K562 (cell line): ENCODE results near the gene UNKL. TPM values are rescaled to one million over a fixed set of nuclear protein-coding genes. Genes with fewer than 3 reads are reported as not detected.

Source experiments
- ATAC-seq: fragments of 200-7000 bp; cut with Tn5 transposase; 3 replicates; pipeline ENCODE4 v1.9.1; 2020; ENCODE audit warnings: moderate library complexity
- BruUV-seq: library from RNA; stranded (reverse); fragments of 400-500 nt; replicated peaks from 2 replicates; lab custom pipeline; 2021; lab: Mats Ljungman, UMichigan
- CTCF ChIA-PET: fragments of 300-600 bp; formaldehyde crosslinking; extraction: SDS; loops from one replicate; lab custom pipeline; 2021; ENCODE audit warnings: low intra/inter-chr PET ratio; lab: Yijun Ruan, JAX
- POLR2A ChIA-PET: fragments of 300-600, 350-650 bp; sonication (Branson Sonifier 250); formaldehyde crosslinking; extraction: SDS; loops from one replicate; lab custom pipeline; 2021; ENCODE audit warnings: antibody characterized with exemption, inconsistent platforms; lab: Yijun Ruan, JAX
- DNase-seq, 4 experiments: peaks; one replicate each; pipeline versions ENCODE4 v3.0.0 to v3.0.0-alpha.2; 2011 to 2018; ENCODE audit warnings: low spot score in 3 of 4, mixed read lengths in 3 of 4; ENCODE audit errors: extremely low read depth in 1 of 4
- FAIRE-seq: peaks from 2 replicates; lab custom pipeline; 2011; peaks lifted over from hg19 to GRCh38; lab: Jason Lieb, UNC
- H2AFZ ChIP-seq: 2 replicates; pipeline ENCODE4 v1.6.0; 2011; ENCODE audit warnings: low read depth, low read length, control low read depth, inconsistent platforms
- H3K27ac ChIP-seq: fragments of 200-600 bp; 3 replicates; pipeline ENCODE4 v1.8.0; 2011; ENCODE audit warnings: low read depth, mild to moderate bottlenecking, control low read depth, inconsistent platforms, low read length, moderate library complexity, mixed read lengths; ENCODE audit errors: extremely low read depth
- H3K27me3 ChIP-seq, 2 experiments: fragments of 300-600 bp in 1 of 2; 2 replicates in 1 of 2; 3 replicates in 1 of 2; pipeline versions ENCODE4 v1.6.0 to v1.8.0; 2011; ENCODE audit warnings: inconsistent platforms in 2 of 2, low read length in 2 of 2, mild to moderate bottlenecking in 1 of 2, mixed read lengths in 1 of 2, moderate library complexity in 1 of 2; ENCODE audit not compliant: control insufficient read depth in 2 of 2, insufficient read depth in 2 of 2
- H3K36me3 ChIP-seq: fragments of 300-600 bp; 3 replicates; pipeline ENCODE4 v1.8.0; 2011; ENCODE audit warnings: mild to moderate bottlenecking, low read length, inconsistent platforms; ENCODE audit not compliant: control insufficient read depth, insufficient read depth
- H3K4me1 ChIP-seq, 2 experiments: fragments of 200-600 bp in 1 of 2; replicated peaks in 1 of 2; 2 replicates in 1 of 2; 3 replicates in 1 of 2; pipeline versions ENCODE4 v1.5.1 to v1.8.0; 2011; ENCODE audit warnings: inconsistent platforms in 2 of 2, low read length in 2 of 2, mild to moderate bottlenecking in 1 of 2, mixed read lengths in 1 of 2, moderate library complexity in 1 of 2; ENCODE audit not compliant: control insufficient read depth in 2 of 2, insufficient read depth in 2 of 2
- H3K4me2 ChIP-seq: 2 replicates; pipeline ENCODE4 v1.6.1; 2011; ENCODE audit warnings: low read length, control low read depth, inconsistent platforms, mixed read lengths; ENCODE audit not compliant: insufficient read depth
- H3K4me3 ChIP-seq: fragments of 200-600 bp; sonication (generic), shearing (Covaris generic); 2 replicates; pipeline ENCODE4 v1.5.1; 2016; ENCODE audit warnings: control low read depth, inconsistent platforms
- H3K79me2 ChIP-seq: fragments of 200-600 bp; 3 replicates; pipeline ENCODE4 v1.8.0; 2011; ENCODE audit warnings: low read length, inconsistent platforms; ENCODE audit not compliant: control insufficient read depth, insufficient read depth
- H3K9ac ChIP-seq, 2 experiments: 2 replicates each; pipeline versions ENCODE4 v1.6.0 to v1.6.1; 2011; ENCODE audit warnings: low read depth in 2 of 2, low read length in 2 of 2, control low read depth in 1 of 2, inconsistent platforms in 1 of 2, mild to moderate bottlenecking in 1 of 2, mixed read lengths in 1 of 2; ENCODE audit not compliant: insufficient read depth in 1 of 2
- H3K9me1 ChIP-seq: one replicate; pipeline ENCODE4 v1.6.0; 2011; ENCODE audit warnings: inconsistent platforms, mild to moderate bottlenecking, low read length, moderate library complexity; ENCODE audit not compliant: control insufficient read depth, insufficient read depth
- H3K9me3 ChIP-seq: replicated peaks from 2 replicates; pipeline ENCODE4 v1.5.1; 2011; ENCODE audit warnings: low read depth, low read length, inconsistent platforms; ENCODE audit not compliant: control insufficient read depth, insufficient read depth
- H4K20me1 ChIP-seq: replicated peaks from 2 replicates; pipeline ENCODE4 v1.6.1; 2011; ENCODE audit warnings: low read length, inconsistent platforms, mixed read lengths; ENCODE audit not compliant: control insufficient read depth, insufficient read depth
- KLF13 ChIP-seq: fragments of 450-650 bp; IDR thresholded peaks from 2 replicates; pipeline ENCODE4 v1.6.1; 2016; ENCODE audit warnings: missing genetic modification characterization, low read depth, mild to moderate bottlenecking, missing compliant biosample characterization, moderate library complexity, borderline replicate concordance
- RCOR1 ChIP-seq, 2 experiments: IDR thresholded peaks; 2 replicates each; pipeline ENCODE4 v1.6.1; 2012; ENCODE audit warnings: low read depth in 2 of 2, low read length in 2 of 2, borderline replicate concordance in 1 of 2, improper control_type of control experiment in 1 of 2
- TARDBP ChIP-seq: fragments of 450-650 bp; IDR thresholded peaks from 2 replicates; pipeline ENCODE4 v1.6.1; 2016
- ZNF707 ChIP-seq: fragments of 250-450 bp; sonication (Bioruptor Pico); conservative IDR thresholded peaks from 2 replicates; pipeline ENCODE4 v1.8.0; 2022; ENCODE audit warnings: inconsistent platforms, mild to moderate bottlenecking, moderate library complexity
- WGBS: fragments of 100-300 bp; shearing (Covaris generic); methylation state at CpG from one replicate; pipeline ENCODE4 v1.1.6; 2016; ENCODE audit warnings: low coverage, mixed read lengths; ENCODE audit not compliant: insufficient coverage; ENCODE audit errors: missing lambda C conversion rate; 5-methylcytosine and 5-hydroxymethylcytosine counted together
- in situ Hi-C: fragments of 300-500 bp; cut with MboI; formaldehyde crosslinking; loops from 4 replicates; pipeline ENCODE4 v1.15.0; 2018; ENCODE audit warnings: inconsistent platforms, mixed read lengths
- intact Hi-C: fragments of 100-400 bp; cut with micrococcal nuclease; formaldehyde crosslinking; loops from 2 replicates; pipeline ENCODE4 v1.14.2; 2022
- polyA plus RNA-seq, 8 experiments: library from polyadenylated mRNA; depleted of rRNA in 4 of 8; stranded (reverse) in 5 of 8; unstranded in 3 of 8; fragments of >200 nt; fragmentation: Nextera tagmentation in 2 of 8; fragmentation: Illumina TruSeq in 1 of 8; extraction: Ambion mirVana in 2 of 8; extraction: Trizol in 1 of 8; gene quantifications; 2 replicates each; pipeline versions ENCODE4 v1.2.1 to v1.2.3, GENCODE V29; 2011 to 2014; ENCODE audit warnings: inconsistent platforms in 1 of 8, missing spikeins in 1 of 8
- total RNA-seq, 7 experiments: library from RNA; depleted of rRNA in 6 of 7; stranded (reverse); fragments of >200 nt in 6 of 7; fragmentation: Illumina TruSeq in 2 of 7; extraction: Trizol in 2 of 7; gene quantifications; 2 replicates each; pipeline versions ENCODE4 v1.2.1 to v1.2.3, GENCODE V29; 2011 to 2021; ENCODE audit warnings: low replicate concordance in 1 of 7
- TF ChIP-seq, protein P1 (sequence below): sonication (generic); formaldehyde crosslinking; IDR thresholded peaks from 2 replicates; pipeline ENCODE4 v1.8.1; 2023; ENCODE audit warnings: mild to moderate bottlenecking, missing genetic modification reagents

The UNKL gene
- total and polyA plus RNA-seq, 9 of the 15 experiments (the other 6 are each of a cell fraction or from before 2014, with no cell fraction given) = 0.37 to 30.2 (median 5.1) TPM

DNA sequence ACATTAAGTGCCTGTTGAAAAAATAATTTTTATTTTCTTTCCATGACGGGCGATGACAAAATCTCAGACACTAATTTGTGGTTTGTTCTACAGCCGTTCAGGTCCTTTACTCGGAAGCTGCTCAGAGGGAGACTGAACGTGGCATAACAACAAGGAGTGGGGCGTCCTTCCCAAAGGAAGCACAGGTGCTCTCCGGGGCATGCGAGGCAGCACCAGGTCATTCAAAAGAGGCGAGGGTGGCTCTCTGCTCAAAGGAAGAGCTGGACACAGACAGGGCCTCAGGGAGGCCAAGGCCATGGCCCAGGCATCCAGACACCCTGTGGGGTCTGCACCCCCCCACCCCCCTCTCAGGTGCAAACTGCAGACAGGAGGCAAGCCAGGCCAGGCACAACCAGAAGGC, 16.2 kb downstream of the UNKL start:
- POLR2A ChIA-PET = interaction anchor here (0.7 to 1.5 kb wide), 3 partner anchors 10 to 20 kb away, joined by 3 to 4 read pairs (median 3); no protein-coding TSS in a partner anchor

More for the DNA sequence above, 16.2 kb downstream of the UNKL start:
- Histone ChIP-seq H3K27me3 (no peaks in the 10 kb centered on the region), H3K9me3 (no peaks in the 10 kb centered on the region)
- ATAC-seq (no peak), FAIRE-seq (no peak)
- 61% methylated on average over 9 of the region's 9 CpGs for WGBS
- TF ChIP-seq, protein P1, sequence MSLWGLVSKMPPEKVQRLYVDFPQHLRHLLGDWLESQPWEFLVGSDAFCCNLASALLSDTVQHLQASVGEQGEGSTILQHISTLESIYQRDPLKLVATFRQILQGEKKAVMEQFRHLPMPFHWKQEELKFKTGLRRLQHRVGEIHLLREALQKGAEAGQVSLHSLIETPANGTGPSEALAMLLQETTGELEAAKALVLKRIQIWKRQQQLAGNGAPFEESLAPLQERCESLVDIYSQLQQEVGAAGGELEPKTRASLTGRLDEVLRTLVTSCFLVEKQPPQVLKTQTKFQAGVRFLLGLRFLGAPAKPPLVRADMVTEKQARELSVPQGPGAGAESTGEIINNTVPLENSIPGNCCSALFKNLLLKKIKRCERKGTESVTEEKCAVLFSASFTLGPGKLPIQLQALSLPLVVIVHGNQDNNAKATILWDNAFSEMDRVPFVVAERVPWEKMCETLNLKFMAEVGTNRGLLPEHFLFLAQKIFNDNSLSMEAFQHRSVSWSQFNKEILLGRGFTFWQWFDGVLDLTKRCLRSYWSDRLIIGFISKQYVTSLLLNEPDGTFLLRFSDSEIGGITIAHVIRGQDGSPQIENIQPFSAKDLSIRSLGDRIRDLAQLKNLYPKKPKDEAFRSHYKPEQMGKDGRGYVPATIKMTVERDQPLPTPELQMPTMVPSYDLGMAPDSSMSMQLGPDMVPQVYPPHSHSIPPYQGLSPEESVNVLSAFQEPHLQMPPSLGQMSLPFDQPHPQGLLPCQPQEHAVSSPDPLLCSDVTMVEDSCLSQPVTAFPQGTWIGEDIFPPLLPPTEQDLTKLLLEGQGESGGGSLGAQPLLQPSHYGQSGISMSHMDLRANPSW = no peak
- TF ChIP-seq RCOR1 (IDR thresholded peaks at IDR 0.05; ENCODE audit: borderline replicate concordance in 1 of 2, low read depth in 2 of 2, low read length in 2 of 2) (no peak), KLF13 (tag) (no peak), ZNF707 (CRISPR knock-in tag) (0 out of 2 replicates have a peak, but pooled peaks have one; percentile 52), TARDBP (no peak)
- TF ChIP-seq, all 486 proteins: peak for 1
- no peaks in the 10 kb centered on the region for H3K36me3 ChIP-seq
- no peaks in the 10 kb centered on the region; the same call in 1 of the 2 replicates for H4K20me1 ChIP-seq
- peak overlapping the region in 1 of 2 experiments; percentile 64; a peak in 1 of 4 replicates for H3K9ac ChIP-seq
- H3K27ac ChIP-seq = no peak overlapping the region
- H3K4me2 ChIP-seq = no peak overlapping the region
- peaks cover 0 to 43% of the 10 kb centered on the region in 2 experiments; a peak in 2 of 5 replicates for H3K4me1 ChIP-seq
- no TSS peak for BruUV-seq
- in situ Hi-C loops (no loop called here), intact Hi-C loops (no loop called here)
- no peaks in the 10 kb centered on the region for H3K9me1 ChIP-seq
- no peaks in the 10 kb centered on the region for H3K79me2 ChIP-seq
- H3K4me3 ChIP-seq = no peak overlapping the region
- DNase-seq = no peak
- CTCF ChIA-PET = no interaction called here
- H2AFZ ChIP-seq = no peak overlapping the region
